ENCODE results near the gene CYB561D1. TPM values are rescaled to one million over a fixed set of nuclear protein-coding genes. Genes with fewer than 3 reads are reported as not detected.
A peak's percentile ranks its signal among the peaks of the same experiment; 100 is the strongest.

The CYB561D1 gene
- total RNA-seq, 2 experiments from 2014 or later = 7.0 to 9.5 TPM

GRCh38 chr1:109491372-109491771 lies 2.5 kb upstream of the CYB561D1 start:
- no peaks in the 10 kb centered on the region for H3K27me3 Mint-ChIP-seq
- H3K27ac Mint-ChIP-seq = no peak overlapping the region
- DNase-seq = no peak
- H3K4me1 Mint-ChIP-seq (ENCODE audit: low read depth) = peaks cover 30% of the 10 kb centered on the region
- intact Hi-C loops (cut with micrococcal nuclease) = no loop called here
- POLR2A ChIA-PET = interaction anchor here (0.7 to 3.2 kb wide), 3 partner anchors 18 to 66 kb away, joined by 3 to 17 read pairs (median 5); partner anchors contain the start of genes AMIGO1 and PSMA5
- ATAC-seq = no peak
- no peak overlapping the region for H3K4me3 Mint-ChIP-seq
- no peaks in the 10 kb centered on the region for H3K9me3 Mint-ChIP-seq
- peaks cover 6% of the 10 kb centered on the region for H3K36me3 Mint-ChIP-seq (ENCODE audit: low read depth)
- CTCF ChIA-PET = interaction anchor here (1.1 to 40.7 kb wide), 14 partner anchors 8 to 278 kb away, joined by 3 to 1390 read pairs (median 8); partner anchors contain the start of genes AMIGO1, ATXN7L2, GNAI3 and GPR61
- TF ChIP-seq CTCF (IDR thresholded peaks at IDR 0.05) = no peak

- ChIA-PET CTCF (interaction anchor here (0.7 to 40.7 kb wide), 11 partner anchors 9 to 216 kb away, joined by 3 to 1390 read pairs (median 6); partner anchors contain the start of genes AMIGO1, ATXN7L2, GNAI3 and GPR61), POLR2A (interaction anchor here (0.7 to 4.1 kb wide), 6 partner anchors 9 to 194 kb away, joined by 3 to 25 read pairs (median 17); partner anchors contain the start of gene ATXN7L2)
- DNase-seq = no peak
- H3K9me3 Mint-ChIP-seq = no peaks in the 10 kb centered on the region
- peaks cover 6% of the 10 kb centered on the region for H3K36me3 Mint-ChIP-seq (ENCODE audit: low read depth)
- peaks cover 35% of the 10 kb centered on the region for H3K4me1 Mint-ChIP-seq (ENCODE audit: low read depth)
- H3K27me3 Mint-ChIP-seq = no peaks in the 10 kb centered on the region
- H3K4me3 Mint-ChIP-seq = no peak overlapping the region
- no peak for TF ChIP-seq CTCF (IDR thresholded peaks at IDR 0.05)
- intact Hi-C loops (cut with micrococcal nuclease) = no loop called here
- H3K27ac Mint-ChIP-seq = no peak overlapping the region
- ATAC-seq = no peak
These were observed 1.1 kb upstream of the CYB561D1 start for GRCh38 chr1:109492779-109493178.

GRCh38 chr1:109493227-109493626 lies 667 bp upstream of the CYB561D1 start:
- CTCF ChIA-PET = interaction anchor here (0.7 to 40.7 kb wide), 15 partner anchors 9 to 216 kb away, joined by 3 to 1390 read pairs (median 6); partner anchors contain the start of genes AMIGO1, ATXN7L2, GNAI3 and GPR61
- no peak for DNase-seq
- Mint-ChIP-seq H3K4me3 (peak overlapping the region; percentile 93), H3K9me3 (no peaks in the 10 kb centered on the region), H3K27ac (no peak overlapping the region), H3K27me3 (no peaks in the 10 kb centered on the region), H3K36me3 (ENCODE audit: low read depth) (peaks cover 6% of the 10 kb centered on the region), H3K4me1 (ENCODE audit: low read depth) (peaks cover 40% of the 10 kb centered on the region)
- ATAC-seq = no peak
- POLR2A ChIA-PET = interaction anchor here (0.7 to 4.1 kb wide), 9 partner anchors 9 to 193 kb away, joined by 3 to 25 read pairs (median 6); partner anchors contain the start of genes AMIGO1, ATXN7L2 and GPR61
- TF ChIP-seq CTCF (IDR thresholded peaks at IDR 0.05) = no peak
- intact Hi-C loops (cut with micrococcal nuclease) = no loop called here

- no peaks in the 10 kb centered on the region for H3K27me3 Mint-ChIP-seq
- ChIA-PET CTCF (interaction anchor here (2.5 to 40.7 kb wide), 6 partner anchors 7 to 50 kb away, joined by 10 to 1390 read pairs (median 68); partner anchors contain the start of genes AMIGO1, ATXN7L2 and GPR61), POLR2A (interaction anchor here (0.7 to 6.9 kb wide), 4 partner anchors 10 to 36 kb away, joined by 3 to 48 read pairs (median 18); partner anchors contain the start of genes AMIGO1 and ATXN7L2)
- H3K36me3 Mint-ChIP-seq (ENCODE audit: low read depth) = peaks cover 7% of the 10 kb centered on the region
- no peaks in the 10 kb centered on the region for H3K9me3 Mint-ChIP-seq
- no peak overlapping the region for H3K27ac Mint-ChIP-seq
- no peak for DNase-seq
- H3K4me3 Mint-ChIP-seq = peak overlapping the region; percentile 34
- peaks cover 58% of the 10 kb centered on the region for H3K4me1 Mint-ChIP-seq (ENCODE audit: low read depth)
- TF ChIP-seq CTCF (IDR thresholded peaks at IDR 0.05) = no peak
- ATAC-seq = no peak
- intact Hi-C loops (cut with micrococcal nuclease) = no loop called here
These were observed 1.8 kb downstream of the CYB561D1 start for GRCh38 chr1:109495738-109496137.

All from activated CD8-positive, alpha-beta T cell treated with anti-CD3 and anti-CD28 coated beads for 36 hours (primary cell).